Mucosa of descending colon (tissue), 3 donors: ENCODE measurements around the gene SPIN2B. TPM values are rescaled to one million over a fixed set of nuclear protein-coding genes. Genes with fewer than 3 reads are reported as not detected.
"Not testable (repeated sequence)": the region's sequence is repeated elsewhere in the genome, so short reads cannot be mapped to it uniquely, and the experiment has no call there.

ENCODE experiments used
- ATAC-seq: fragments of 200-7000 bp; cut with Tn5 transposase; one replicate; pipeline ENCODE4 v1.9.1; 2020; ENCODE audit warnings: mild to moderate bottlenecking, moderate library complexity
- DNase-seq, 3 donors: peaks; one replicate each; pipeline ENCODE4 v3.0.0-alpha.2; 2020
- H3K36me3 ChIP-seq: fragments of 200-600 bp; one replicate; pipeline ENCODE4 v1.8.0; 2021; ENCODE audit warnings: low read depth, mild to moderate bottlenecking
- H3K4me1 ChIP-seq: fragments of 200-600 bp; one replicate; pipeline ENCODE4 v1.8.0; 2021; ENCODE audit warnings: low read depth, mild to moderate bottlenecking
- H3K4me3 ChIP-seq: fragments of 200-600 bp; one replicate; pipeline ENCODE4 v1.8.0; 2021; ENCODE audit warnings: mild to moderate bottlenecking
- H3K9me3 ChIP-seq: fragments of 200-600 bp; one replicate; pipeline ENCODE4 v1.8.0; 2021; ENCODE audit warnings: mild to moderate bottlenecking
- intact Hi-C, 2 donors: fragments of 100-400 bp; cut with DNase I in 1 of 2; cut with micrococcal nuclease in 1 of 2; formaldehyde crosslinking; loops; one replicate each; pipeline versions ENCODE4 v1.11.0 to v1.11.1; 2022; cut with DNase I, micrococcal nuclease
- total RNA-seq, 3 donors: library from RNA; stranded (reverse); fragmentation: NEBNext Ultra II Directional in 2 of 3; extraction: Animal tissue kit (Norgen Biotek cat#: 25700) in 2 of 3; gene quantifications; one replicate each; pipeline versions ENCODE4 v1.2.1 to v1.2.4, GENCODE V29; 2021 to 2023
- TF ChIP-seq, protein P1 (sequence below): fragments of 200-600 bp; IDR thresholded peaks from one replicate; pipeline ENCODE4 v1.8.0; 2022; ENCODE audit warnings: antibody characterized with exemption, mild to moderate bottlenecking
- donor health status: DM: no; HTN: no; CAD: no; lungs with moderate emphysema.
- donor health status: DM: no; HTN: no; CAD: no.
- donor health status: DM: no; HTN: yes; CAD: no.

SPIN2B gene
- total RNA-seq, 3 donors from 2014 or later = 12.8 to 14.7 (median 14.6) TPM

DNA sequence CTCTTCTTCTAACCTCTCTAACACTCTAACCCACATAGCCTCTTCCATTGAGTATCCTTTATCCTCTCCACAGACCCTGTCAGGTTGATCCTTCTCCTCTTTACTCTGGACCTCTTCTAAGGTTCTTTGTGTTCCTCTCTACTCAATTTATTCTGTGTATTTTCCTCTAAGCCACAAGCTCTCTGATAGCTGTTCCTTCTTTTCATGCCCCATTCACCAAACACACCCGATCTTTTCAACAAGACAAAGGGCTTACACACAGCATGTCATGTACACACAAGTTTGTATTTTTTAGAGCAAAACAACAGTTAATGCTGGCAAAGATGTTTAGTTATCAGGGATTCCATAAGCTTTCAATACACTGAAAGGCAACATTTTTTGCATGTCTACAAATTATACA, 1.9 kb downstream of the SPIN2B start:
- DNase-seq = no peak
- TF ChIP-seq, protein P1, sequence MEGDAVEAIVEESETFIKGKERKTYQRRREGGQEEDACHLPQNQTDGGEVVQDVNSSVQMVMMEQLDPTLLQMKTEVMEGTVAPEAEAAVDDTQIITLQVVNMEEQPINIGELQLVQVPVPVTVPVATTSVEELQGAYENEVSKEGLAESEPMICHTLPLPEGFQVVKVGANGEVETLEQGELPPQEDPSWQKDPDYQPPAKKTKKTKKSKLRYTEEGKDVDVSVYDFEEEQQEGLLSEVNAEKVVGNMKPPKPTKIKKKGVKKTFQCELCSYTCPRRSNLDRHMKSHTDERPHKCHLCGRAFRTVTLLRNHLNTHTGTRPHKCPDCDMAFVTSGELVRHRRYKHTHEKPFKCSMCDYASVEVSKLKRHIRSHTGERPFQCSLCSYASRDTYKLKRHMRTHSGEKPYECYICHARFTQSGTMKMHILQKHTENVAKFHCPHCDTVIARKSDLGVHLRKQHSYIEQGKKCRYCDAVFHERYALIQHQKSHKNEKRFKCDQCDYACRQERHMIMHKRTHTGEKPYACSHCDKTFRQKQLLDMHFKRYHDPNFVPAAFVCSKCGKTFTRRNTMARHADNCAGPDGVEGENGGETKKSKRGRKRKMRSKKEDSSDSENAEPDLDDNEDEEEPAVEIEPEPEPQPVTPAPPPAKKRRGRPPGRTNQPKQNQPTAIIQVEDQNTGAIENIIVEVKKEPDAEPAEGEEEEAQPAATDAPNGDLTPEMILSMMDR = no peak

DNA sequence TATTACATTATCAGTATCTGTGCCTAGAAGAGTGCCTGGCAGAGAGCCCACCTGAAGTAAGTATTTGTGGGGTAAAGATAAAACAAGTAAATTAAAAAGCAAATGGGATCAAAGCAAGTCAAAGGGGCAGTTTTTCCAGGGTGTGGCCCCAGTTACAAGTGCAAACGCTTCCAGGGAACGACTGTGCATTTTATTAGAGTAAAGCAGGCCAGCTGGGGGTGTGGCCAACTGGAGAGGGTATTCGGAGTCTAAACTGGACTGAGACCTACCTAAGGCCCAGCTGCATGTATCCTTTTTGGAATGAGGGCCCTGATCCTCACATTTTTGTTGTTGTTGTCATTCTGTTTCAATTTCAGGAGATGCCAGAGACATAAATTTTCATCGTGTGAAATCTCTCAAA, 3.8 kb downstream of the SPIN2B start:
- intact Hi-C loops = not testable (repeated sequence)
- peak in 2 of 3 donors; percentile 47 to 49 for DNase-seq
- peak; percentile 56 for ATAC-seq

More for the DNA sequence above, 1.9 kb downstream of the SPIN2B start:
- intact Hi-C loops = no loop called here
- H3K36me3 ChIP-seq = no peaks in the 10 kb centered on the region
- H3K4me1 ChIP-seq = no peaks in the 10 kb centered on the region
- ATAC-seq = no peak
- H3K9me3 ChIP-seq = no peaks in the 10 kb centered on the region
- no peak overlapping the region for H3K4me3 ChIP-seq

GRCh38 chrX:57104921-57105398, 16.4 kb downstream of the SPIN2B start:
- intact Hi-C loops = no loop called here
- Histone ChIP-seq H3K4me3 (no peak overlapping the region), H3K36me3 (no peaks in the 10 kb centered on the region), H3K4me1 (no peaks in the 10 kb centered on the region), H3K9me3 (no peaks in the 10 kb centered on the region)
- DNase-seq (no peak), ATAC-seq (no peak)
- TF ChIP-seq, protein P1 = no peak

More for the DNA sequence above, 3.8 kb downstream of the SPIN2B start:
- not testable (repeated sequence) for H3K36me3 ChIP-seq, H3K4me1 ChIP-seq, H3K4me3 ChIP-seq, H3K9me3 ChIP-seq

- no peak overlapping the region for H3K4me3 ChIP-seq
- H3K4me1 ChIP-seq = no peaks in the 10 kb centered on the region
- TF ChIP-seq, protein P1 = no peak
- DNase-seq = no peak
- H3K36me3 ChIP-seq = no peaks in the 10 kb centered on the region
- intact Hi-C loops = no loop called here
- peak; percentile 44 for ATAC-seq
- no peaks in the 10 kb centered on the region for H3K9me3 ChIP-seq
These were observed 16.9 kb downstream of the SPIN2B start for GRCh38 chrX:57104406-57104805.

GRCh38 chrX:57103489-57103888, 17.9 kb downstream of the SPIN2B start:
- intact Hi-C loops = no loop called here
- ATAC-seq (no peak), DNase-seq (no peak)
- H3K9me3 ChIP-seq = no peaks in the 10 kb centered on the region
- TF ChIP-seq, protein P1 = no peak
- no peak overlapping the region for H3K4me3 ChIP-seq
- H3K4me1 ChIP-seq = no peaks in the 10 kb centered on the region
- no peaks in the 10 kb centered on the region for H3K36me3 ChIP-seq

DNA sequence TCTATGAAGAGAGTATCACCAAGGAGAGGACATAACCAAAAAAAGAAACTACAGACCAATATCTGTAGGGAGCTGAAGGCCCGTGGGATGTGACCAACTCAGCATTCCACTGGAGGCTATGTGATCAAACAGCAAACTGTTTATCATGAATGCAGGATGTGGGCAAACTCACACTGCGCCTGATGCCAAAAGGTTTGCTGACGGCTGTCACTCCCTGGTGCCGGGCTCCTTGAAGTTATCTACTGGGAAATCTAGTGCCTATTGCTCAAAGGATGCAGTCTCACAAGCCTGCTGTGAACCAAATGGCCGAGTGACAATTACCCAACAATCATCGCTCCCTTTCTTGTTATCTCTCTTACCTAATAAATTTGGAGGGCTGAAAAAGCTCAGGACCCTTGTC, 18.4 kb downstream of the SPIN2B start:
- H3K9me3 ChIP-seq, ATAC-seq, H3K4me3 ChIP-seq, DNase-seq, H3K4me1 ChIP-seq, H3K36me3 ChIP-seq, intact Hi-C loops: not testable (repeated sequence)

DNA sequence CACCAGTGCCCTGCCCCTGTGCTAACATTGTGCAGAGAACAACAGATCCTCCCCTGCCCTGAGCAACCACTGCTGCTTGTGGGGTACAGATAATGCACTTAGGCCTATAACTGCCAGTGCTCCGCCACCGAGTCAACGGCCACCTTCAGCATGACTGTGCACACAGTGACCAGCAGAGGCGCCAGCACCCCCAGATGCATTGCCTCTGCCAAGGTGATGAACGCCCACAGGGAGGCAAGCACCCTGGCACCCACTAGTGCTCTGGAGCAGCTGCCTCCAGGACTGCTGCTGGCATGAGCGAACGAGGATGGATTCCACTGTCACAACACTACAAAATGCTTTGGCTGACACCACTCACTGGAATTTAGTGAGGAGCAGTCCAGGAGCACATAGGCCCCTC, 38.2 kb downstream of the SPIN2B start:
- no peaks in the 10 kb centered on the region for H3K4me1 ChIP-seq
- no peaks in the 10 kb centered on the region for H3K36me3 ChIP-seq
- H3K4me3 ChIP-seq = no peak overlapping the region
- ATAC-seq (no peak), DNase-seq (no peak)
- intact Hi-C loops = no loop called here
- TF ChIP-seq, protein P1 = no peak
- no peaks in the 10 kb centered on the region for H3K9me3 ChIP-seq
